A549 (cell line): Measurements from ENCODE around the gene NXF2.
"Not testable (repeated sequence)": the region's sequence is repeated elsewhere in the genome, so short reads cannot be mapped to it uniquely, and the experiment has no call there.

Source experiments
- CEBPB ChIP-seq, 2 experiments: fragments of >200 bp in 1 of 2; sonication (Bioruptor Twin) in 1 of 2; formaldehyde crosslinking in 1 of 2; IDR thresholded peaks; 2 replicates each; pipeline ENCODE4 v1.6.1; 2012 to 2016
- CHD2 ChIP-seq: fragments of 150-350 bp; IDR thresholded peaks from 2 replicates; pipeline ENCODE4 v1.6.1; 2014; ENCODE audit warnings: low read length; ENCODE audit not compliant: partially characterized antibody
- JUN ChIP-seq, 2 experiments: fragments of >200 bp; sonication (Bioruptor Twin); formaldehyde crosslinking; IDR thresholded peaks; 2 replicates in 1 of 2; 3 replicates in 1 of 2; pipeline ENCODE4 v1.6.1; 2016 to 2017
- NFE2L2 ChIP-seq: fragments of 150-350 bp; conservative IDR thresholded peaks from 2 replicates; pipeline ENCODE4 v1.6.1; 2014; ENCODE audit warnings: low read length
- NR3C1 ChIP-seq: fragments of >200 bp; sonication (Bioruptor Twin); formaldehyde crosslinking; IDR thresholded peaks from 3 replicates; pipeline ENCODE4 v1.6.1; 2017
- PHF8 ChIP-seq: fragments of 200-600 bp; sonication (generic); IDR thresholded peaks from 2 replicates; pipeline ENCODE4 v1.6.1; 2016; ENCODE audit warnings: low read depth, mild to moderate bottlenecking, antibody characterized with exemption, moderate library complexity, borderline replicate concordance
- POLR2A ChIP-seq: IDR thresholded peaks from 2 replicates; pipeline ENCODE4 v1.6.1; 2012; ENCODE audit warnings: mild to moderate bottlenecking, low read length
- TF ChIP-seq, protein P1 (sequence below): fragments of >200 bp; sonication (Bioruptor Twin); formaldehyde crosslinking; IDR thresholded peaks from 3 replicates; pipeline ENCODE4 v1.5.1; 2016
- TF ChIP-seq, protein P2 (sequence below): IDR thresholded peaks from 2 replicates; pipeline ENCODE4 v1.6.1; 2012

DNA sequence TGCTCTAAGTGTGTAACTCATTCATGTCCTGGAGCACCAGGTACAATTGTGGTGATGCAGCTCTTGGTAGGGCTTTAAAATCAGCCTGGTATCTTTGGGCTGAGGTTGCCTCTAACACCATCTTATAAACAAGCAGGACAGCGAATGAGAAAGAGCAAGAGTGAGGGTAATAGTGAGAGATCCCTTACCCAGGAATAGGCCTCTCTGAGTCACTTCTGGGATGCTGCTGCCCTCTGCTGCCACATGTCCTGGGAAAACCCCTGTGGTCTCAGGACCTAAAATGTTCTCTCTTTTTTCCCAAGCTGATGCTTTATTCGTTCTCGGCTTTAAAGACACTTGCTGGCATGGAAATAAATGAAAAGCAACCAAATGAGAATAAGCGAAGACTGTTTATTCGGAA is 39.0 kb upstream of the NXF2 start:
- TF ChIP-seq CHD2; CEBPB (IDR thresholded peaks at IDR 0.05); POLR2A; NFE2L2; PHF8; NR3C1; JUN (IDR thresholded peaks at IDR 0.05): not testable (repeated sequence)
- TF ChIP-seq, protein P1, sequence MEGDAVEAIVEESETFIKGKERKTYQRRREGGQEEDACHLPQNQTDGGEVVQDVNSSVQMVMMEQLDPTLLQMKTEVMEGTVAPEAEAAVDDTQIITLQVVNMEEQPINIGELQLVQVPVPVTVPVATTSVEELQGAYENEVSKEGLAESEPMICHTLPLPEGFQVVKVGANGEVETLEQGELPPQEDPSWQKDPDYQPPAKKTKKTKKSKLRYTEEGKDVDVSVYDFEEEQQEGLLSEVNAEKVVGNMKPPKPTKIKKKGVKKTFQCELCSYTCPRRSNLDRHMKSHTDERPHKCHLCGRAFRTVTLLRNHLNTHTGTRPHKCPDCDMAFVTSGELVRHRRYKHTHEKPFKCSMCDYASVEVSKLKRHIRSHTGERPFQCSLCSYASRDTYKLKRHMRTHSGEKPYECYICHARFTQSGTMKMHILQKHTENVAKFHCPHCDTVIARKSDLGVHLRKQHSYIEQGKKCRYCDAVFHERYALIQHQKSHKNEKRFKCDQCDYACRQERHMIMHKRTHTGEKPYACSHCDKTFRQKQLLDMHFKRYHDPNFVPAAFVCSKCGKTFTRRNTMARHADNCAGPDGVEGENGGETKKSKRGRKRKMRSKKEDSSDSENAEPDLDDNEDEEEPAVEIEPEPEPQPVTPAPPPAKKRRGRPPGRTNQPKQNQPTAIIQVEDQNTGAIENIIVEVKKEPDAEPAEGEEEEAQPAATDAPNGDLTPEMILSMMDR: not testable (repeated sequence)
- TF ChIP-seq, protein P2, sequence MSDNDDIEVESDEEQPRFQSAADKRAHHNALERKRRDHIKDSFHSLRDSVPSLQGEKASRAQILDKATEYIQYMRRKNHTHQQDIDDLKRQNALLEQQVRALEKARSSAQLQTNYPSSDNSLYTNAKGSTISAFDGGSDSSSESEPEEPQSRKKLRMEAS: not testable (repeated sequence)
